Measurements from ENCODE around the gene PRELP. TPM values are rescaled to one million over a fixed set of nuclear protein-coding genes. Genes with fewer than 3 reads are reported as not detected.

Gene PRELP
- total RNA-seq, 6 experiments from 2014 or later = 3.8 to 10.8 (median 5.4) TPM

- H3K9me3 ChIP-seq = no peaks in the 10 kb centered on the region
- DNase-seq (no peak), ATAC-seq (no peak)
- H3K27me3 ChIP-seq = no peaks in the 10 kb centered on the region
- no peak overlapping the region for H3K27ac ChIP-seq
- intact Hi-C loops (cut with DNase I) = loop anchor here in 1 of 2 donors (5.0 kb wide), 1 partner anchor 145 kb away; no protein-coding TSS in a partner anchor
- WGBS (ENCODE audit: insufficient coverage, low coverage, low lambda C conversion rate, missing lambda C conversion rate) = 49% methylated on average over 5 of the region's 8 CpGs
- TF ChIP-seq CTCF (IDR thresholded peaks at IDR 0.05) (no peak), POLR2A (IDR thresholded peaks at IDR 0.05) (no peak)
- no peaks in the 10 kb centered on the region for H3K36me3 ChIP-seq
- H3K4me1 ChIP-seq = no peaks in the 10 kb centered on the region
- H3K4me3 ChIP-seq = no peak overlapping the region
These were observed 16.6 kb downstream of the PRELP start for GRCh38 chr1:203492082-203492747.

GRCh38 chr1:203492748-203493130 lies 17.1 kb downstream of the PRELP start:
- no peaks in the 10 kb centered on the region for H3K4me1 ChIP-seq
- no peaks in the 10 kb centered on the region for H3K9me3 ChIP-seq
- no peak overlapping the region for H3K4me3 ChIP-seq
- no peak for DNase-seq
- no peak for TF ChIP-seq CTCF (IDR thresholded peaks at IDR 0.05)
- TF ChIP-seq POLR2A (IDR thresholded peaks at IDR 0.05) = no peak
- no peak for ATAC-seq
- WGBS (ENCODE audit: insufficient coverage, low coverage, low lambda C conversion rate, missing lambda C conversion rate) = 73% methylated on average over 6 of the region's 6 CpGs
- no peaks in the 10 kb centered on the region for H3K36me3 ChIP-seq
- intact Hi-C loops (cut with DNase I) = loop anchor here in 1 of 2 donors (5.0 kb wide), 1 partner anchor 145 kb away; no protein-coding TSS in a partner anchor
- no peak overlapping the region for H3K27ac ChIP-seq
- H3K27me3 ChIP-seq = no peaks in the 10 kb centered on the region

GRCh38 chr1:203493901-203494300 lies 18.3 kb downstream of the PRELP start, which contains the start of gene OPTC:
Gene OPTC, plus strand, starts transcription at chr1:203494153. Its CDS starts 1,853 bp downstream, at chr1:203496006.
- TF ChIP-seq CTCF (IDR thresholded peaks at IDR 0.05) (no peak), POLR2A (IDR thresholded peaks at IDR 0.05) (no peak)
- Histone ChIP-seq H3K27me3 (no peaks in the 10 kb centered on the region), H3K4me3 (no peak within 1 kb of the TSS), H3K4me1 (no peaks in the 10 kb centered on the region), H3K27ac (no peak within 1 kb of the TSS), H3K36me3 (no peaks in the 10 kb centered on the region), H3K9me3 (no peaks in the 10 kb centered on the region)
- intact Hi-C loops (cut with DNase I) = loop anchor here in 1 of 2 donors (5.0 kb wide), 1 partner anchor 147 kb away; no protein-coding TSS in a partner anchor
- WGBS (ENCODE audit: insufficient coverage, low coverage, low lambda C conversion rate, missing lambda C conversion rate) = 80% methylated on average over 3 of the region's 5 CpGs
- ATAC-seq = no peak
- no peak for DNase-seq

GRCh38 chr1:203495845-203496244 lies 20.2 kb downstream of the PRELP start:
- 90% methylated on average over 2 of the region's 7 CpGs for WGBS (ENCODE audit: insufficient coverage, low coverage, low lambda C conversion rate, missing lambda C conversion rate)
- Histone ChIP-seq H3K27me3 (no peaks in the 10 kb centered on the region), H3K4me3 (no peak overlapping the region), H3K4me1 (no peaks in the 10 kb centered on the region), H3K27ac (no peak overlapping the region), H3K36me3 (no peaks in the 10 kb centered on the region), H3K9me3 (no peaks in the 10 kb centered on the region)
- DNase-seq (no peak), ATAC-seq (no peak)
- TF ChIP-seq POLR2A (IDR thresholded peaks at IDR 0.05) (no peak), CTCF (IDR thresholded peaks at IDR 0.05) (no peak)
- intact Hi-C loops (cut with DNase I) = no loop called here
